Neural progenitor cell (in vitro differentiated cells): ENCODE data around the gene PSMC3. TPM values are rescaled to one million over a fixed set of nuclear protein-coding genes. Genes with fewer than 3 reads are reported as not detected.

Source experiments
- DNase-seq: peaks from one replicate; pipeline ENCODE4 v3.0.0-alpha.2; 2016; ENCODE audit warnings: low spot score
- H2AFZ ChIP-seq: fragments of 200-600 bp; sonication (generic); replicated peaks from 2 replicates; pipeline ENCODE4 v1.6.1; 2016; ENCODE audit warnings: antibody characterized with exemption
- H3F3A ChIP-seq: fragments of 200-600 bp; sonication (generic); 2 replicates; pipeline ENCODE4 v1.6.1; 2016; ENCODE audit warnings: antibody characterized with exemption, low read depth
- H3K27ac ChIP-seq: fragments of 200-600 bp; sonication (generic); 2 replicates; pipeline ENCODE4 v1.5.1; 2016; ENCODE audit warnings: mild to moderate bottlenecking
- H3K27me3 ChIP-seq: fragments of 200-600 bp; sonication (generic); 2 replicates; pipeline ENCODE4 v1.6.1; 2016; ENCODE audit warnings: mild to moderate bottlenecking, moderate library complexity
- H3K36me3 ChIP-seq: fragments of 200-600 bp; sonication (generic); 2 replicates; pipeline ENCODE4 v1.5.1; 2016
- H3K4me1 ChIP-seq: fragments of 200-600 bp; sonication (generic); 2 replicates; pipeline ENCODE4 v1.6.1; 2016; ENCODE audit warnings: mixed run types
- H3K4me2 ChIP-seq: fragments of 200-600 bp; sonication (generic); 2 replicates; pipeline ENCODE4 v1.6.1; 2016
- H3K4me3 ChIP-seq: fragments of 200-600 bp; sonication (generic); 2 replicates; pipeline ENCODE4 v1.5.1; 2016
- H3K79me2 ChIP-seq: fragments of 200-600 bp; sonication (generic); 2 replicates; pipeline ENCODE4 v1.6.1; 2016; ENCODE audit warnings: low read depth
- H3K9ac ChIP-seq: fragments of 200-600 bp; sonication (generic); 2 replicates; pipeline ENCODE4 v1.6.1; 2016
- H3K9me3 ChIP-seq: fragments of 200-600 bp; sonication (generic); 2 replicates; pipeline ENCODE4 v1.5.1; 2016; ENCODE audit warnings: low read depth
- H4K20me1 ChIP-seq: fragments of 200-600 bp; sonication (generic); 2 replicates; pipeline ENCODE4 v1.6.1; 2016; ENCODE audit warnings: low read depth
- H3K27ac Mint-ChIP-seq: 3 replicates; pipeline ENCODE4 v1.8.0; 2021; ENCODE audit warnings: mixed read lengths
- H3K27me3 Mint-ChIP-seq: 2 replicates; pipeline ENCODE4 v1.8.0; 2022; ENCODE audit warnings: low read depth, mild to moderate bottlenecking, inconsistent platforms, moderate library complexity, mixed read lengths; ENCODE audit not compliant: insufficient read depth
- H3K36me3 Mint-ChIP-seq: 3 replicates; pipeline ENCODE4 v1.8.0; 2021; ENCODE audit warnings: mixed read lengths
- H3K4me1 Mint-ChIP-seq: 3 replicates; pipeline ENCODE4 v1.8.0; 2021; ENCODE audit warnings: mixed read lengths
- H3K4me3 Mint-ChIP-seq: 3 replicates; pipeline ENCODE4 v1.8.0; 2021; ENCODE audit warnings: mild to moderate bottlenecking, moderate library complexity, mixed read lengths
- H3K9me3 Mint-ChIP-seq: 3 replicates; pipeline ENCODE4 v1.8.0; 2020; ENCODE audit warnings: mixed read lengths
- CTCF ChIP-seq: fragments of 200-600 bp; sonication (generic); IDR thresholded peaks from 2 replicates; pipeline ENCODE4 v1.5.1; 2017; ENCODE audit warnings: antibody characterized with exemption, mild to moderate bottlenecking
- EZH2 ChIP-seq: fragments of 200-600 bp; sonication (generic); IDR thresholded peaks from 2 replicates; pipeline ENCODE4 v1.6.1; 2017; ENCODE audit warnings: antibody characterized with exemption, mild to moderate bottlenecking, moderate library complexity
- EZH2phosphoT487 ChIP-seq: fragments of 200-600 bp; sonication (generic); IDR thresholded peaks from 2 replicates; pipeline ENCODE4 v1.6.1; 2017; ENCODE audit warnings: antibody characterized with exemption
- total RNA-seq: library from RNA; depleted of rRNA; stranded (reverse); fragments of >200 nt; gene quantifications from 2 replicates; pipeline ENCODE4 v1.2.3, GENCODE V29; 2015; ENCODE audit warnings: low replicate concordance

Gene PSMC3
- total RNA-seq, 1 donor from 2014 or later, result 175 TPM

DNA sequence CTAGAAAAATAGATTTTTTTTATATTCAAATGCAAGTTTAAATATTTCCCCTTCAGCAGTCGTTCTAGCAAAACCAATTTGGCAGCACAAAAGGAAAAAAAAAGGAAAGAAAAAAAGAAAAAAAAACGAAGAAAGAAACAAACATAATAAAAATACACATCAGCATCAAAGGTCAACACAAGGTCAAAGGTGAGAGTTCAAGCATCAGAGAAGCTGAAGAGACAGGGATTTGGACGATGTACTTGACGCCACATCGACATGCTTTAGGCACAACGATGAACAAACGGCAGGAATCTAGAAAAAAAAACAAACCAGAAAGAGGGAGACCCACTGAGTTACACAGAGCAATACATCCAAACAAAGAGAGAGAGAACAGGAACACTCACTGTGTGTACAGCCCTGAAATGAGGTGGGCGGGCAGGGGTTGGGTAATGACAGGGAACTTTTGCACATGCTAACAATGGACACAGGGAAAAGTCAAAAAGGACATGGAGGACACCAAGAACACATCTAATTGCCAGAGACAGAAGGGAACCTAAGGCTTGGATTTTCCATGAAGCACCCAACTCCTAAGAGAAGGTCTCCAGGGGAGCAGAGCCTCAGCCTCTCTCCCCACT, 42.5 kb upstream of the PSMC3 start:
- Histone ChIP-seq H3K36me3 (peaks cover 18% of the 10 kb centered on the region), H3K4me1 (peaks cover 62% of the 10 kb centered on the region), H3K9me3 (no peaks in the 10 kb centered on the region), H3K9ac (no peak overlapping the region), H3F3A (peaks cover 71% of the 10 kb centered on the region), H3K27me3 (no peaks in the 10 kb centered on the region), H2AFZ (no peak overlapping the region), H3K79me2 (peaks cover 43% of the 10 kb centered on the region), H3K4me2 (peak overlapping the region; percentile 58), H3K27ac (peak overlapping the region; percentile 90), H3K4me3 (no peak overlapping the region), H4K20me1 (peaks cover 42% of the 10 kb centered on the region)
- no peaks in the 10 kb centered on the region for H3K27me3 Mint-ChIP-seq
- peaks cover 47% of the 10 kb centered on the region for H3K4me1 Mint-ChIP-seq
- no peak overlapping the region for H3K4me3 Mint-ChIP-seq
- H3K9me3 Mint-ChIP-seq, result no peaks in the 10 kb centered on the region
- peak overlapping the region; percentile 2 for H3K27ac Mint-ChIP-seq
- TF ChIP-seq EZH2 (no peak), CTCF (no peak), EZH2phosphoT487 (no peak)
- H3K36me3 Mint-ChIP-seq, result peaks cover 44% of the 10 kb centered on the region
- no peak for DNase-seq

DNA sequence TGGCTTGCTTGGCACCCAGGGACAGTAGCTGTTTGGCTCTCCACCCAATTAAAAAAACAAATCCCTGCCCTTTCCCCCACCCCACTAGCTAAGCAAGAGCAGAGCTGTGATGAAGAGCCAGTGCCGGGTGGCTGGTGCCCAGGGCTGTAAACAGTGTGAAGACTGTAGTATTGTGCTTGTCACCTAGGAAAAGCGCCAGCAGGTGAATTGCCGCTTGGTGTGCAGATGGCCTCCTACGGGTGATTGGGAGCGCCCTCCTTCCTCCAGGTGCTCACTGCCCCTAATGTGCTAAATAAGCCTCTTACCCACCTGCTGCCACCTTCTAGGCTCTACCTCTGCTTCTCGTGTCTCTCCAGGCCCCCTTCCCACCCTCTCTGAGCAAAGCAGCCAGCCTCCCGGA, 41.1 kb upstream of the PSMC3 start:
- peaks cover 47% of the 10 kb centered on the region for H3K4me1 Mint-ChIP-seq

DNA sequence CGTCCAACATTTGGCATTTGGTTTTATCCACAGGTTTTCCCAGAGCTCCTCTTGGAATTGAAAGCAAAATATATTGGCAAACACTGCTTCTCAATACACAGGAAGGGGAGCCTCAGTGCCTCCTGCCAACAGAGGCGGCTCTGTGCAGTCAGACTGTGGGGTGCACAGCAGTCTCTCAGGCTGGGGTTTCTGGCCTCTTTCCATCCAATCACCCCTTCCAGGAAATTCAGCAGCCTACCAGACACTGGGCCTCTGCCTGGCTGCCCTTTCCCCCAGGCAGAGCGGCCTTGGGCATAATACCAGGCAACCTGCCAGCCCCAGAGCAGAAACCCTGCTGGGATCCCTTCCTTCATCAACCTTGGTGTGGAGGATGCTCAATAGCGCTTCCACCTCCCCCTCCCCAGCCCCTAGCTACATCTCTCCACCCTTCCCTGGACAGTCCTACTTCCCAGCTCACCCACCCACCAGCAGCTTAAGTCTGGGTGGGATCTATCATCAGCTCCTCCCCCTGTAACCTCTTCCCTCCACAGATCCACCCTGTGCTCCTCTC, 40.5 kb upstream of the PSMC3 start:
- Mint-ChIP-seq H3K4me3 (no peak overlapping the region), H3K27me3 (no peaks in the 10 kb centered on the region), H3K9me3 (no peaks in the 10 kb centered on the region), H3K36me3 (peaks cover 36% of the 10 kb centered on the region), H3K4me1 (peaks cover 47% of the 10 kb centered on the region), H3K27ac (peak overlapping the region; percentile 46)
- Histone ChIP-seq H3K4me3 (no peak overlapping the region), H2AFZ (no peak overlapping the region), H3K27ac (peak overlapping the region; percentile 90), H4K20me1 (peaks cover 42% of the 10 kb centered on the region), H3K79me2 (peaks cover 47% of the 10 kb centered on the region), H3F3A (peaks cover 76% of the 10 kb centered on the region), H3K9ac (no peak overlapping the region), H3K9me3 (no peaks in the 10 kb centered on the region), H3K36me3 (peaks cover 2% of the 10 kb centered on the region), H3K27me3 (no peaks in the 10 kb centered on the region), H3K4me1 (peaks cover 62% of the 10 kb centered on the region), H3K4me2 (peak overlapping the region; percentile 58)
- TF ChIP-seq EZH2 (no peak), CTCF (no peak), EZH2phosphoT487 (no peak)
- DNase-seq, result peak; percentile 41

More for the DNA sequence above, 41.1 kb upstream of the PSMC3 start:
- Mint-ChIP-seq H3K27me3 (no peaks in the 10 kb centered on the region), H3K4me3 (no peak overlapping the region), H3K27ac (peak overlapping the region; percentile 46), H3K9me3 (no peaks in the 10 kb centered on the region), H3K36me3 (peaks cover 35% of the 10 kb centered on the region)
- H3F3A ChIP-seq, result peaks cover 76% of the 10 kb centered on the region
- H3K4me1 ChIP-seq, result peaks cover 62% of the 10 kb centered on the region
- no peak overlapping the region for H3K4me3 ChIP-seq
- H3K9me3 ChIP-seq, result no peaks in the 10 kb centered on the region
- peaks cover 42% of the 10 kb centered on the region for H4K20me1 ChIP-seq
- TF ChIP-seq CTCF, result no peak
- TF ChIP-seq EZH2, result no peak
- TF ChIP-seq EZH2phosphoT487, result no peak
- H3K27me3 ChIP-seq, result no peaks in the 10 kb centered on the region
- H3K79me2 ChIP-seq, result peaks cover 47% of the 10 kb centered on the region
- no peak overlapping the region for H3K9ac ChIP-seq
- peak overlapping the region; percentile 90 for H3K27ac ChIP-seq
- peak overlapping the region; percentile 58 for H3K4me2 ChIP-seq
- DNase-seq, result no peak
- H3K36me3 ChIP-seq, result peaks cover 8% of the 10 kb centered on the region
- no peak overlapping the region for H2AFZ ChIP-seq
